Fibroblast of lung (primary cell): Measurements from ENCODE around the gene PRMT5. TPM values are rescaled to one million over a fixed set of nuclear protein-coding genes. Genes with fewer than 3 reads are reported as not detected.

Experiments
- DNase-seq, 2 donors: peaks; one replicate each; pipeline versions ENCODE4 v3.0.0 to v3.0.0-alpha.2; 2010; ENCODE audit warnings: low read depth in 2 of 2
- H2AFZ ChIP-seq: 2 replicates; pipeline ENCODE4 v1.5.1; 2012; ENCODE audit warnings: low read length, control low read depth, inconsistent platforms
- H3K27ac ChIP-seq: 2 replicates; pipeline ENCODE4 v1.5.1; 2011; ENCODE audit warnings: low read length, control low read depth; ENCODE audit not compliant: insufficient read depth
- H3K27me3 ChIP-seq: 2 replicates; pipeline ENCODE4 v1.5.1; 2011; ENCODE audit warnings: mild to moderate bottlenecking, low read length; ENCODE audit not compliant: control insufficient read depth, insufficient read depth
- H3K36me3 ChIP-seq: 2 replicates; pipeline ENCODE4 v1.5.1; 2011; ENCODE audit warnings: low read length; ENCODE audit not compliant: control insufficient read depth, insufficient read depth
- H3K4me1 ChIP-seq: 2 replicates; pipeline ENCODE4 v1.5.1; 2011; ENCODE audit warnings: low read length; ENCODE audit not compliant: control insufficient read depth, insufficient read depth; ENCODE audit errors: extremely low read depth
- H3K4me2 ChIP-seq: 2 replicates; pipeline ENCODE4 v1.5.1; 2011; ENCODE audit warnings: low read length, control low read depth; ENCODE audit not compliant: insufficient read depth; ENCODE audit errors: extremely low read depth
- H3K4me3 ChIP-seq, 4 experiments: fragments of 200-600 bp in 1 of 4; sonication (generic) in 1 of 4; replicated peaks in 1 of 4; 2 replicates each; pipeline ENCODE4 v1.5.1; 2011 to 2016; ENCODE audit warnings: low read length in 4 of 4, low read depth in 3 of 4, mild to moderate bottlenecking in 3 of 4, control low read depth in 2 of 4, inconsistent platforms in 1 of 4, mixed read lengths in 1 of 4; ENCODE audit not compliant: insufficient read depth in 1 of 4; ENCODE audit errors: control extremely low read depth in 1 of 4
- H3K79me2 ChIP-seq: 2 replicates; pipeline ENCODE4 v1.5.1; 2012; ENCODE audit warnings: mild to moderate bottlenecking, low read length, inconsistent platforms; ENCODE audit not compliant: control insufficient read depth, insufficient read depth
- H3K9ac ChIP-seq: 2 replicates; pipeline ENCODE4 v1.5.1; 2011; ENCODE audit warnings: mild to moderate bottlenecking, low read length, control low read depth; ENCODE audit not compliant: insufficient read depth
- H3K9me3 ChIP-seq: 2 replicates; pipeline ENCODE4 v1.5.1; 2012; ENCODE audit warnings: low read depth, low read length; ENCODE audit not compliant: control insufficient read depth, insufficient read depth
- H4K20me1 ChIP-seq: 2 replicates; pipeline ENCODE4 v1.5.1; 2011; ENCODE audit warnings: low read length; ENCODE audit not compliant: control insufficient read depth, insufficient read depth; ENCODE audit errors: extremely low read depth
- CTCF ChIP-seq, 2 donors: IDR thresholded peaks in 1 of 2; conservative IDR thresholded peaks in 1 of 2; 1 replicate in 1 of 2; 2 replicates in 1 of 2; pipeline ENCODE4 v1.5.1; 2011 to 2012; ENCODE audit warnings: low read length in 2 of 2, control low read depth in 1 of 2, inconsistent platforms in 1 of 2, low read depth in 1 of 2, mild to moderate bottlenecking in 1 of 2
- EZH2 ChIP-seq: IDR thresholded peaks from 2 replicates; pipeline ENCODE4 v1.5.1; 2012; ENCODE audit warnings: low read length, control low read depth, mild to moderate bottlenecking; ENCODE audit errors: missing control alignments
- polyA plus RNA-seq, 2 donors: library from polyadenylated mRNA; depleted of rRNA in 1 of 2; stranded (reverse) in 1 of 2; unstranded in 1 of 2; fragments of >200 nt; gene quantifications; 2 replicates each; pipeline ENCODE4 v1.2.1, GENCODE V29; 2011 to 2012; ENCODE audit warnings: missing spikeins in 1 of 2
- total RNA-seq: library from RNA; depleted of rRNA; stranded (reverse); fragments of >200 nt; gene quantifications from 2 replicates; pipeline ENCODE4 v1.2.1, GENCODE V29; 2014

Gene PRMT5
- total and polyA plus RNA-seq, 2 donors (not counting 1 experiment from before 2014, with no cell fraction given) = 54.8 to 91.7 TPM

- TF ChIP-seq EZH2 (no peak), CTCF (conservative IDR thresholded peaks at IDR 0.05 in 1 of 2, IDR thresholded peaks at IDR 0.05 in 1 of 2; ENCODE audit: low read depth in 1 of 2, low read length in 2 of 2) (no peak)
These were observed 16.5 kb upstream of the PRMT5 start for GRCh38 chr14:22945642-22946041.

GRCh38 chr14:22939684-22940083, 10.5 kb upstream of the PRMT5 start:
- Histone ChIP-seq H3K9ac (no peak overlapping the region), H3K27ac (peak overlapping the region; percentile 38)

More at GRCh38 chr14:22945642-22946041, 16.5 kb upstream of the PRMT5 start:
- H3K4me1 ChIP-seq = no peaks in the 10 kb centered on the region
- H3K27me3 ChIP-seq = no peaks in the 10 kb centered on the region
- no peak overlapping the region for H3K9ac ChIP-seq
- no peaks in the 10 kb centered on the region for H4K20me1 ChIP-seq
- H2AFZ ChIP-seq = no peak overlapping the region
- no peak overlapping the region for H3K4me3 ChIP-seq
- H3K9me3 ChIP-seq = no peaks in the 10 kb centered on the region
- H3K79me2 ChIP-seq = no peaks in the 10 kb centered on the region
- H3K27ac ChIP-seq = no peak overlapping the region
- DNase-seq = no peak
- H3K36me3 ChIP-seq = no peaks in the 10 kb centered on the region
- no peak overlapping the region for H3K4me2 ChIP-seq

GRCh38 chr14:22935156-22935555, 6.0 kb upstream of the PRMT5 start:
- H3K27ac ChIP-seq = no peak overlapping the region
- peaks cover 2% of the 10 kb centered on the region for H3K36me3 ChIP-seq
- H3K9me3 ChIP-seq = no peaks in the 10 kb centered on the region
- H3K4me1 ChIP-seq = no peaks in the 10 kb centered on the region
- no peak overlapping the region for H2AFZ ChIP-seq
- H3K4me2 ChIP-seq = no peak overlapping the region
- no peak for DNase-seq
- no peaks in the 10 kb centered on the region for H3K79me2 ChIP-seq
- no peak overlapping the region for H3K4me3 ChIP-seq
- no peaks in the 10 kb centered on the region for H3K27me3 ChIP-seq
- H4K20me1 ChIP-seq = no peaks in the 10 kb centered on the region
- TF ChIP-seq CTCF (conservative IDR thresholded peaks at IDR 0.05 in 1 of 2, IDR thresholded peaks at IDR 0.05 in 1 of 2; ENCODE audit: low read depth in 1 of 2, low read length in 2 of 2) = no peak
- TF ChIP-seq EZH2 = no peak
- no peak overlapping the region for H3K9ac ChIP-seq

More at GRCh38 chr14:22939684-22940083, 10.5 kb upstream of the PRMT5 start:
- Histone ChIP-seq H2AFZ (no peak overlapping the region), H3K4me1 (no peaks in the 10 kb centered on the region), H4K20me1 (no peaks in the 10 kb centered on the region), H3K9me3 (no peaks in the 10 kb centered on the region), H3K27me3 (no peaks in the 10 kb centered on the region), H3K36me3 (peaks cover 2% of the 10 kb centered on the region), H3K79me2 (no peaks in the 10 kb centered on the region), H3K4me2 (no peak overlapping the region), H3K4me3 (no peak overlapping the region)
- TF ChIP-seq EZH2 = no peak
- TF ChIP-seq CTCF (conservative IDR thresholded peaks at IDR 0.05 in 1 of 2, IDR thresholded peaks at IDR 0.05 in 1 of 2; ENCODE audit: low read depth in 1 of 2, low read length in 2 of 2) = no peak
- DNase-seq = peak; percentile 58 to 61
